ENCODE measurements around the gene TMC7. TPM values are rescaled to one million over a fixed set of nuclear protein-coding genes. Genes with fewer than 3 reads are reported as not detected.

Gene TMC7
- total and polyA plus RNA-seq, 2 of the 13 experiments (the other 11 are each of a cell fraction or from before 2014, with no cell fraction given), result 1.2 to 5.1 TPM

DNA sequence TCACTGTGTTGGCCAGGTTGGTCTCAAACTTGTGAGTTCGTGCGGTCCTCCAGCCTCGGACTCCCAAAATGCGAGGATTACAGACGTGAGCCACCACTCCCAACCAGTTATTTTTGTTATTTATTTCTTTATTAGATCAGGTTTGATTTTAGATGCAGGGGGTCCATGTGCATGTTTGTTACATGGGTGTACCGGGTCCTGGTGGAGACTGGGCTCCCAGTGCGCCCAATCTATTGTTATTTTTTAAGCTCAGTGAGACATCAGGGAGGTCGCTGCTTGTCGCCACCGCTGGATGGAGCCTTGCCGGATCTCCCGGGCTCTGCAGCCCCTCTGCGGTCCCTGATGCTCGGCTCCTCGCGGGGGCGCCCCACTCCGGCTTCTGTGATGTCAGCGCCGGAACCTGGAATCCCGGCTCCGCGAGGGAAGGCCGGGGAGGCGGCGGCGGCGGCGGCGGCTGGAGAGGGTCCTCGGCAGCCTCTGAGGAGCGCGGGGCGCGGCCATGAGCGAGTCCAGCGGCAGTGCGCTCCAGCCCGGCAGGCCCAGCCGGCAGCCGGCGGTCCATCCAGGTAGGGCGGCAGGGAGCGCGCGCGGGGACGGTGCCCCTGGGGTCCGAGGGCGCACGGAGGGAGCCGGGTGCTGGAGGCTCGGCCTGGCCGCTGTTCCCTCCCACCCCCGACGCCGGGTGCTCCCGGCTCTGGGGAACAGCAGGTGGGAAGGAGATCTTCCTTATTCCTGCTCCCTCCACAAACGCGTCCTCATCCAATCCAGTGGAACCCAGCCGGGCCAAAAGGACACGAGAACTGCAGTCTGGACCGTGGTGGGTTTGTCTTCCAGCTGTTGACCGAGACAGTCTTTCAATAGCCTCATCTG lies at the start of gene TMC7 (continued):
- no peak for TF ChIP-seq RARG (CRISPR knock-in tag; IDR thresholded peaks at IDR 0.05; ENCODE audit: low read depth)
- no peak for TF ChIP-seq NFRKB (IDR thresholded peaks at IDR 0.05)
- TF ChIP-seq, protein P1, sequence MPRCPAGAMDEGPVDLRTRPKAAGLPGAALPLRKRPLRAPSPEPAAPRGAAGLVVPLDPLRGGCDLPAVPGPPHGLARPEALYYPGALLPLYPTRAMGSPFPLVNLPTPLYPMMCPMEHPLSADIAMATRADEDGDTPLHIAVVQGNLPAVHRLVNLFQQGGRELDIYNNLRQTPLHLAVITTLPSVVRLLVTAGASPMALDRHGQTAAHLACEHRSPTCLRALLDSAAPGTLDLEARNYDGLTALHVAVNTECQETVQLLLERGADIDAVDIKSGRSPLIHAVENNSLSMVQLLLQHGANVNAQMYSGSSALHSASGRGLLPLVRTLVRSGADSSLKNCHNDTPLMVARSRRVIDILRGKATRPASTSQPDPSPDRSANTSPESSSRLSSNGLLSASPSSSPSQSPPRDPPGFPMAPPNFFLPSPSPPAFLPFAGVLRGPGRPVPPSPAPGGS (CRISPR knock-in tag; IDR thresholded peaks at IDR 0.05), result peak; percentile 80; the same call in 1 of the 2 replicates
- TF ChIP-seq, protein P2, sequence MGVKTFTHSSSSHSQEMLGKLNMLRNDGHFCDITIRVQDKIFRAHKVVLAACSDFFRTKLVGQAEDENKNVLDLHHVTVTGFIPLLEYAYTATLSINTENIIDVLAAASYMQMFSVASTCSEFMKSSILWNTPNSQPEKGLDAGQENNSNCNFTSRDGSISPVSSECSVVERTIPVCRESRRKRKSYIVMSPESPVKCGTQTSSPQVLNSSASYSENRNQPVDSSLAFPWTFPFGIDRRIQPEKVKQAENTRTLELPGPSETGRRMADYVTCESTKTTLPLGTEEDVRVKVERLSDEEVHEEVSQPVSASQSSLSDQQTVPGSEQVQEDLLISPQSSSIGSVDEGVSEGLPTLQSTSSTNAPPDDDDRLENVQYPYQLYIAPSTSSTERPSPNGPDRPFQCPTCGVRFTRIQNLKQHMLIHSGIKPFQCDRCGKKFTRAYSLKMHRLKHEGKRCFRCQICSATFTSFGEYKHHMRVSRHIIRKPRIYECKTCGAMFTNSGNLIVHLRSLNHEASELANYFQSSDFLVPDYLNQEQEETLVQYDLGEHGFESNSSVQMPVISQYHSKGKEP (CRISPR knock-in tag; IDR thresholded peaks at IDR 0.05), result peak; percentile 71; the same call in 1 of the 2 replicates
- TF ChIP-seq ZNF670 (CRISPR knock-in tag; IDR thresholded peaks at IDR 0.05; ENCODE audit: borderline replicate concordance), result peak; percentile 48; the same call in 1 of the 2 replicates
- TF ChIP-seq SCMH1 (CRISPR knock-in tag; IDR thresholded peaks at IDR 0.05; ENCODE audit: borderline replicate concordance), result no peak
- TF ChIP-seq ATF4 (CRISPR knock-in tag; IDR thresholded peaks at IDR 0.05), result peak in 1 of 2 experiments; percentile 64; a peak in 2 of 4 replicates
- peak; percentile 76 for TF ChIP-seq ZNF317 (CRISPR knock-in tag; IDR thresholded peaks at IDR 0.05)
- peak; percentile 90; the same call in 1 of the 2 replicates for TF ChIP-seq ARHGAP35 (CRISPR knock-in tag; IDR thresholded peaks at IDR 0.05; ENCODE audit: borderline replicate concordance)
- TF ChIP-seq NR3C1 (CRISPR knock-in tag; IDR thresholded peaks at IDR 0.05), result no peak
- peak; percentile 66; the same call in 1 of the 2 replicates for TF ChIP-seq ZNF839 (CRISPR knock-in tag; IDR thresholded peaks at IDR 0.05; ENCODE audit: borderline replicate concordance)
- TF ChIP-seq BHLHE40 (IDR thresholded peaks at IDR 0.05; ENCODE audit: low read length), result peak; percentile 33; the same call in 1 of the 2 replicates
- TF ChIP-seq ZNF264 (CRISPR knock-in tag; IDR thresholded peaks at IDR 0.05), result peak; percentile 35; the same call in 1 of the 2 replicates
- peak; percentile 56; the same call in 1 of the 2 replicates for TF ChIP-seq RELA (CRISPR knock-in tag; IDR thresholded peaks at IDR 0.05)
- no peak for TF ChIP-seq ZNF407 (CRISPR knock-in tag; IDR thresholded peaks at IDR 0.05; ENCODE audit: not compliant biosample characterization)
- TF ChIP-seq HNF4A (CRISPR knock-in tag; IDR thresholded peaks at IDR 0.05), result peak; percentile 27; the same call in 1 of the 2 replicates
